Bronchial epithelial cell (primary cell): Measurements from ENCODE around the gene KRT6C. TPM values are rescaled to one million over a fixed set of nuclear protein-coding genes. Genes with fewer than 3 reads are reported as not detected.

Source experiments
- DNase-seq: peaks from one replicate; pipeline ENCODE4 v3.0.0-alpha.2; 2010; ENCODE audit warnings: low read depth
- FAIRE-seq: peaks from 2 replicates; lab custom pipeline; 2011; peaks lifted over from hg19 to GRCh38; lab: Jason Lieb, UNC
- H3K27me3 ChIP-seq: 2 replicates; pipeline ENCODE4 v1.5.1; 2011; ENCODE audit warnings: low read length; ENCODE audit not compliant: control insufficient read depth, insufficient read depth
- H3K36me3 ChIP-seq: 2 replicates; pipeline ENCODE4 v1.5.1; 2011; ENCODE audit warnings: low read length; ENCODE audit not compliant: control insufficient read depth, insufficient read depth
- H3K4me3 ChIP-seq: 2 replicates; pipeline ENCODE4 v1.5.1; 2011; ENCODE audit warnings: mild to moderate bottlenecking, low read depth, low read length, control low read depth
- total RNA-seq: library from RNA; depleted of rRNA; stranded (reverse); fragments of >200 nt; gene quantifications from 2 replicates; pipeline ENCODE4 v1.2.1, GENCODE V29; 2014
- TF ChIP-seq, protein P1 (sequence below): IDR thresholded peaks from 2 replicates; pipeline ENCODE4 v1.5.1; 2011; ENCODE audit warnings: mild to moderate bottlenecking, moderate library complexity, low read length, control low read depth, inconsistent platforms; ENCODE audit not compliant: insufficient read depth, severe bottlenecking

KRT6C gene
- total RNA-seq, 1 donor from 2014 or later: 16.8 TPM

DNA sequence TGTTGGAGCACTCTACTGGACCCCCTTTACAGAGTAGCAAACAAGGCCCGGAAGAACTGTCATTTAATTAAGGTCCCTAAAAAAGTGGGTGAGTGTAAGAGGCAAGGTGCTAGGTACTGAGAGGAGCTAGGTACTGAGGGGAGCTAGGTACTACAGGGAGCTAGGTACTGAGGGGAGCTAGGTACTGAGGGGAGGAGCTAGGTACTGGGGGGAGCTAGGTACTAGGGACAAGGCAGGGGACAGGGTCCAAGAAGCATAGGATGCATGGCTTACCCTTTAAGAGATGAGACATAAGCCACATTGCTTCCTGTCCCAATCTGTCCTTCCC lies 41.7 kb upstream of the KRT6C start:
- FAIRE-seq (no peak), DNase-seq (no peak)
- H3K27me3 ChIP-seq: no peaks in the 10 kb centered on the region
- no peak overlapping the region for H3K4me3 ChIP-seq
- peaks cover 26% of the 10 kb centered on the region for H3K36me3 ChIP-seq
- TF ChIP-seq, protein P1, sequence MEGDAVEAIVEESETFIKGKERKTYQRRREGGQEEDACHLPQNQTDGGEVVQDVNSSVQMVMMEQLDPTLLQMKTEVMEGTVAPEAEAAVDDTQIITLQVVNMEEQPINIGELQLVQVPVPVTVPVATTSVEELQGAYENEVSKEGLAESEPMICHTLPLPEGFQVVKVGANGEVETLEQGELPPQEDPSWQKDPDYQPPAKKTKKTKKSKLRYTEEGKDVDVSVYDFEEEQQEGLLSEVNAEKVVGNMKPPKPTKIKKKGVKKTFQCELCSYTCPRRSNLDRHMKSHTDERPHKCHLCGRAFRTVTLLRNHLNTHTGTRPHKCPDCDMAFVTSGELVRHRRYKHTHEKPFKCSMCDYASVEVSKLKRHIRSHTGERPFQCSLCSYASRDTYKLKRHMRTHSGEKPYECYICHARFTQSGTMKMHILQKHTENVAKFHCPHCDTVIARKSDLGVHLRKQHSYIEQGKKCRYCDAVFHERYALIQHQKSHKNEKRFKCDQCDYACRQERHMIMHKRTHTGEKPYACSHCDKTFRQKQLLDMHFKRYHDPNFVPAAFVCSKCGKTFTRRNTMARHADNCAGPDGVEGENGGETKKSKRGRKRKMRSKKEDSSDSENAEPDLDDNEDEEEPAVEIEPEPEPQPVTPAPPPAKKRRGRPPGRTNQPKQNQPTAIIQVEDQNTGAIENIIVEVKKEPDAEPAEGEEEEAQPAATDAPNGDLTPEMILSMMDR: no peak

DNA sequence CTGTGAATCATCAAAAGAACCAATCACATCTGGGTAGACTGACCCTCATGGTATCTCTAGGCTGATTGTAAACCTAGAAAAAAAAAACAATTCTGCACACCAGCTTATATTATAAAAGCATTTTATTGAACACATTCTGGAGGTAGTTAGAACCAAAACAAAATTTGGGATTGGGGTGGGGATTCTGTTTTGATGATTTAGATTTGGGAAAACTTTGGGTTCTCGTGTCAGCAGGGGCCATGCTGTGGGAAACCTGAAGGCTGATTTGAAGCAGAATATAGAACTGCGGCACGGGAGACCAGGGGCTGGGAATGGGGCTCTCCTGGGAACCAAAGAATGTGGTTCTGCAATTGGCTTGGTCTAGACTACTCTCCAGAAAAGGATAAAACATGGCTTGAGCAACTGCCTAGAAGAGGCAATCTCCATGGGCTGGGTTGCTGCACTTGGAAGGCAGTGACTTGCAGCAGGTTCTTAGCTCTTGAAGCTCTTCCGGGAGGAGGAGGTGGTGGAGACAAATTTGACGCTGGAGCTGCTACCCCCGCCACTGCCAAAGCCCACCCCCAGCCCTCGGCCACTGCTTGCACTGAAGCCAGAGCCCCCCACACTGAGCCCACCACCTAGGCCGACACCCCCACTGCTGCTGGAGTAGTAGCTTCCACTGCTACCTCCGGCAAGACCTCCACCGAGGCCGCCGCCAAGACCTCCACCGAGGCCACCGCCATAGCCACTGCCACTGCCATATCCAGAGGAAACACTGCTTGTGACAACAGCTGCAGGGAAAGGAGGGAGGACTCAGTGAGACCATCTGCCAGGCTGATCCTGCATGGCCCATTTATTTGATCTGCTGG lies 41.1 kb upstream of the KRT6C start:
- no peak overlapping the region for H3K4me3 ChIP-seq

DNA sequence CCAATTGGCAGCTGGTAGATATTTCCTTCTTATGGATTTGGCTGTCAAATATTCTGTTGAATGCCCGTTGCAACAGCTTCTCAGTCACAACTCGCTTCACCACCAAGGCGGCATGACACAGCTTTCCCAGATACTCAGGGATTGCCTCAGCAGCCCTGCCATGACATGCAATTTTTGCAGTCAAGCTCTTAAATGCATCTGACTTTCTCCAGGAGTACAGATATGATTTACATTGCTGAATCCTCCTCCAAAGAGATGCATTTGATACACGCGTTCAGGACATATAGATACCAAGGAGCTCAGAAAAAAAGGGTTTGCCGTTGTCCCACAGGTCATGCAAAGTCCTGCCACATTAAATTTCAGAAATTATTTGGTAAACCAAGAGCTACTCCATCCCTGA lies 40.1 kb upstream of the KRT6C start:
- DNase-seq (peak; percentile 94), FAIRE-seq (peak; percentile 60)
- Histone ChIP-seq H3K4me3 (no peak overlapping the region), H3K27me3 (no peaks in the 10 kb centered on the region), H3K36me3 (peaks cover 16% of the 10 kb centered on the region)
- TF ChIP-seq, protein P1: no peak

More for the DNA sequence above, 41.1 kb upstream of the KRT6C start:
- DNase-seq: peak; percentile 83
- TF ChIP-seq, protein P1: no peak
- peaks cover 21% of the 10 kb centered on the region for H3K36me3 ChIP-seq
- H3K27me3 ChIP-seq: no peaks in the 10 kb centered on the region
- no peak for FAIRE-seq

DNA sequence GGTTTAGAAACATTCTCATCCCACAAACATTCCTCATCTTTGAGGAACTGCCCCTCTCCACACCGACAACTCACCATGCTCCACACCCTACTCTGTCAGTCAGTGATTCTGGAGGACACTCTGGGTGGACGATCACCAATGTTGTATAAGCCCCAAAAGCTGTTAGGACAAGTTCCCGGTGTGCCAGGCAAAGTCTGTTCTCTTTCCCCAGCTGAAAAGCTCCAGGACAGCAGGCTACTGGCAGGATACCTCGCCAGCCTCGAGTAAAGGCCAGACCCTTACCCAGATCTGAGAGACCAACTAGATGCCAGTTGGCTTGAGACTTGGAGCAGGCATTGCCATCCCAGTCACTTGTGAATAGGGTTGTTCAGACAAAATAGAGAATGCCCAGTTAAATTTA lies 34.6 kb upstream of the KRT6C start:
- H3K36me3 ChIP-seq: no peaks in the 10 kb centered on the region

DNA sequence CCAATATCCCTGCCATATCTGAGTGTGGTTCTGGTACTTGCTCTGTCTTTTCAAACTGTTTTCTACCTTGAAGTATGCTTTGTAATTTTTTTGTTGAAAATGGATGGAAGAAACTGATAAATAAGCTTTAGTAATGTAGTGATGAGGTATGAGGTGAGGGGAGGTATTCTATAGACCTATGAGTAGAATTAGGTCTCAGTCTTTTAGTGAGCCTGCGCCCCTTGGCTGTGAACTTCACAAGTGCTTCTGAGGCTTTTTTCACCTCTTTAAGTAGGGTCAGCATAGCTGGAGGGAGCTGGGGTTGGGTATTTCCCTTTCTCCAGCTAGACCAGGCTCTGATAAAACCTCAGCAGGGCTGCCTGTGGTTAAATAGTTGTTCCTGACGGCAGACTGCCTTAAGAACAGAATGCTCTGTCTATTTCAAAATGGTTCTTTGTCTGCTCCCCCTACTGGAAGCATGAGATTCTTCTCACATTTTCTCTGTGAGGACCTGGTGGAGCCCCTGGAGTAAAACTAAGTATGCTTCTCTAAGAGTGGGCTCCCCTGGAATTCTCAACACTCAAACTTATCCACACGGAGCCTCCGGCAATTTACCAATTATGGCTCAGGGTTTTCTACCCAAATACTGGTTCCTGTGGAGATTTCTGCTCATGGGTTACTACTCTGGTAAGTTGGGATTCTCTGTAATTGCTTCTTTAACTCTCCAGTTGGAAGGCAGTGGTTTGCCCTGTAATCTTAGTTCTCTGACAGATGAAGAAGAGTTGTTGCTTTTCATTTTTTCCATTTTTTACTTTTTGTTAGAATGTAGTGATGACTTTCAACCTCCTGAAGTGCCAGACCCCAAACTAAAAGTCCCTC lies 33.5 kb upstream of the KRT6C start:
- H3K27me3 ChIP-seq: no peaks in the 10 kb centered on the region
- TF ChIP-seq, protein P1: peak; percentile 68
- no peaks in the 10 kb centered on the region for H3K36me3 ChIP-seq
- no peak overlapping the region for H3K4me3 ChIP-seq
- peak; percentile 73 for DNase-seq
- FAIRE-seq: no peak

More for the DNA sequence above, 34.6 kb upstream of the KRT6C start:
- FAIRE-seq: peak; percentile 77
- no peak overlapping the region for H3K4me3 ChIP-seq
- DNase-seq: no peak
- TF ChIP-seq, protein P1: no peak
- no peaks in the 10 kb centered on the region for H3K27me3 ChIP-seq
